Measurements from ENCODE around the gene RAB40C. TPM values are rescaled to one million over a fixed set of nuclear protein-coding genes. Genes with fewer than 3 reads are reported as not detected.
A peak's percentile ranks its signal among the peaks of the same experiment; 100 is the strongest.

RAB40C gene
- total and polyA plus RNA-seq, 9 of the 15 experiments (the other 6 are each of a cell fraction or from before 2014, with no cell fraction given): 0.17 to 23.4 (median 8.7) TPM

DNA sequence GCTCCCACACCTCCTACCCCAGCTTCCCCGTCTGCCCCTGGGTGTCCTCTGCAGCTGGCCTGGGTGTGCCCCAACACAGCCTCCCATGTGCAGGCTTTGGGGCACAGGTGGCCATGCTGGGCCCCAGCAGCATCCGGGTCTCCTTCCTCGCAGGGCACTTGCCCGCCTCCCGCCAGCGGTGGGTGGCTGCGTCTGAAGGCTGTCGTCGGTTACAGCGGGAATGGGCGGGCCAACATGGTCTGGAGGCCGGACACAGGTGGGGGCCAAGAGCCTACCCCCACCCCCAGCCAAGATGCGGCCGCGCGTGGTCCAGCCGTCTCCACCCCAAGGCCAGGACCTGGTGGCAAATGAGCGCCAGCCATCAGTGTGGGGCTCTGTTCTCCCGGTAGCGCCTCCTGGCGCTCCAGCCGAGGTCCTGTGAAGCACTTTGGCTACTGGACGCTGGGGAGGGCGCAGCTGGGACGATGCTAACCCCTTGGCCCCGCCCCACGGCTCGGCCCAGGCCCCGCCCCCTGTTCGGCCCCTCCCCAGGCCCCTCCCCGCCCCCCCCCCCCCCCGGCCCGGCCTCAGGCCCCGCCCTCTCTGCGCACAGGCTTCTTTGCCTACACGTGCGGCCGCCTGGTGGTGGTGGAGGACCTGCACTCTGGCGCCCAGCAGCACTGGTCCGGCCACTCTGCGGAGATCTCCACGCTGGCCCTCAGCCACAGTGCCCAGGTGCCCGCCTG lies 70.8 kb downstream of the RAB40C start (continued):
- TF ChIP-seq, protein P1, sequence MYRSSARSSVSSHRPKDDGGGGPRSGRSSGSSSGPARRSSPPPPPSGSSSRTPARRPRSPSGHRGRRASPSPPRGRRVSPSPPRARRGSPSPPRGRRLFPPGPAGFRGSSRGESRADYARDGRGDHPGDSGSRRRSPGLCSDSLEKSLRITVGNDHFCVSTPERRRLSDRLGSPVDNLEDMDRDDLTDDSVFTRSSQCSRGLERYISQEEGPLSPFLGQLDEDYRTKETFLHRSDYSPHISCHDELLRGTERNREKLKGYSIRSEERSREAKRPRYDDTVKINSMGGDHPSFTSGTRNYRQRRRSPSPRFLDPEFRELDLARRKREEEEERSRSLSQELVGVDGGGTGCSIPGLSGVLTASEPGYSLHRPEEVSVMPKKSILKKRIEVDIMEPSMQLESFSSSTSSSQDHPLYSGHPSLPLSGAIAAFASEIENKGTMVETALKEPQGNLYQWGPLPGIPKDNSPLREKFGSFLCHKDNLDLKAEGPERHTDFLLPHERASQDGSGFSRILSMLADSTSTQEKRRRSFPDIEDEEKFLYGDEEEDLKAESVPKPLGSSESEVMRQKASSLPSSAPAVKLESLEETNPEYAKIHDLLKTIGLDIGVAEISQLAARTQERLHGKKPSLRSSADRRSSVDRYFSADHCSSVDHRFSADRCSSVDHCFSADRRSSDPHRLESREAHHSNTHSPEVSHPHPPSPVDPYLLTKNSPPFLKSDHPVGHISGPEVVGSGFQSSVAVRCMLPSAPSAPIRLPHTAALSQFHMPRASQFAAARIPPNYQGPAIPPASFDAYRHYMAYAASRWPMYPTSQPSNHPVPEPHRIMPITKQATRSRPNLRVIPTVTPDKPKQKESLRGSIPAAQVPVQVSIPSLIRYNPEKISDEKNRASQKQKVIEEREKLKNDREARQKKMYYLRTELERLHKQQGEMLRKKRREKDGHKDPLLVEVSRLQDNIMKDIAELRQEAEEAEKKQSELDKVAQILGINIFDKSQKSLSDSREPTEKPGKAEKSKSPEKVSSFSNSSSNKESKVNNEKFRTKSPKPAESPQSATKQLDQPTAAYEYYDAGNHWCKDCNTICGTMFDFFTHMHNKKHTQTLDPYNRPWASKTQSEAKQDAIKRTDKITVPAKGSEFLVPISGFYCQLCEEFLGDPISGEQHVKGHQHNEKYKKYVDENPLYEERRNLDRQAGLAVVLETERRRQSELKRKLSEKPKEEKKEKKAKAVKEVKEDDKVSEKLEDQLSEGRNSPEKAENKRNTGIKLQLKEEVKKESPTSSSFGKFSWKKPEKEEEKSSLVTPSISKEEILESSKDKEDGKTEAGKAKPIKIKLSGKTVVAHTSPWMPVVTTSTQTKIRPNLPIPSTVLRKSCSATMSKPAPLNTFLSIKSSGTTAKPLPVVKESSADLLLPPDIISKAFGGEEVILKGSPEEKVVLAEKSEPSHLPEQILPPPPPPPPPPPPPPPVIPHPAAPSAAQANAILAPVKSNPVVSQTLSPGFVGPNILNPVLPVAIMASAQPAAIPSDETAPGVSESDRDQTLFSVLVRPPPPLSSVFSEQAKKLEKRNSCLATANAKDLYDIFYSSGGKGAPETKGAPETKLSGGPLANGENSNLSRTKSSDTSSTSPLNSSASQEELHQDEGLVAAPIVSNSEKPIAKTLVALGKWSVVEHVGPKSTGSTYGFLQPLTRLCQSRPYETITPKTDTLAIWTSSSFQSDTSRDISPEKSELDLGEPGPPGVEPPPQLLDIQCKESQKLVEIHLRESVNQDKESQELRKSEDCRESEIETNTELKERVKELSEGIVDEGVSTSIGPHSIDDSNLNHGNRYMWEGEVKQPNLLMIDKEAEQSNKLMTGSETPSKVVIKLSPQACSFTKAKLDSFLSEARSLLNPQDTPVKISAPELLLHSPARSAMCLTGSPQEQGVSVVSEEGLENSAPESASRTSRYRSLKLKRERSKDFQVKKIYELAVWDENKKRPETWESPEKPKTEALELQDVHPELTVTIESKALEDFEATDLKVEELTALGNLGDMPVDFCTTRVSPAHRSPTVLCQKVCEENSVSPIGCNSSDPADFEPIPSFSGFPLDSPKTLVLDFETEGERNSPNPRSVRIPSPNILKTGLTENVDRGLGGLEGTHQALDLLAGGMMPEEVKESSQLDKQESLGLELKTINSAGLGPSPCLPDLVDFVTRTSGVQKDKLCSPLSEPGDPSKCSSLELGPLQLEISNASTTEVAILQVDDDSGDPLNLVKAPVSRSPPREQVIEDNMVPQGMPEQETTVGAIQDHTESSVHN (IDR thresholded peaks at IDR 0.05; ENCODE audit: borderline replicate concordance in 1 of 2, low read depth in 1 of 2): no peak
- TF ChIP-seq, protein P2, sequence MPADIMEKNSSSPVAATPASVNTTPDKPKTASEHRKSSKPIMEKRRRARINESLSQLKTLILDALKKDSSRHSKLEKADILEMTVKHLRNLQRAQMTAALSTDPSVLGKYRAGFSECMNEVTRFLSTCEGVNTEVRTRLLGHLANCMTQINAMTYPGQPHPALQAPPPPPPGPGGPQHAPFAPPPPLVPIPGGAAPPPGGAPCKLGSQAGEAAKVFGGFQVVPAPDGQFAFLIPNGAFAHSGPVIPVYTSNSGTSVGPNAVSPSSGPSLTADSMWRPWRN (IDR thresholded peaks at IDR 0.05; ENCODE audit: low read depth): no peak
- no peak for TF ChIP-seq RBM39 (optimal IDR thresholded peaks at IDR 0.05; ENCODE audit: low read depth, low read length)
- TF ChIP-seq ZFP36 (IDR thresholded peaks at IDR 0.05; ENCODE audit: low read depth, low read length, partially characterized antibody): no peak
- TF ChIP-seq ZNF143 (CRISPR knock-in tag; IDR thresholded peaks at IDR 0.05): no peak
- TF ChIP-seq, protein P3, sequence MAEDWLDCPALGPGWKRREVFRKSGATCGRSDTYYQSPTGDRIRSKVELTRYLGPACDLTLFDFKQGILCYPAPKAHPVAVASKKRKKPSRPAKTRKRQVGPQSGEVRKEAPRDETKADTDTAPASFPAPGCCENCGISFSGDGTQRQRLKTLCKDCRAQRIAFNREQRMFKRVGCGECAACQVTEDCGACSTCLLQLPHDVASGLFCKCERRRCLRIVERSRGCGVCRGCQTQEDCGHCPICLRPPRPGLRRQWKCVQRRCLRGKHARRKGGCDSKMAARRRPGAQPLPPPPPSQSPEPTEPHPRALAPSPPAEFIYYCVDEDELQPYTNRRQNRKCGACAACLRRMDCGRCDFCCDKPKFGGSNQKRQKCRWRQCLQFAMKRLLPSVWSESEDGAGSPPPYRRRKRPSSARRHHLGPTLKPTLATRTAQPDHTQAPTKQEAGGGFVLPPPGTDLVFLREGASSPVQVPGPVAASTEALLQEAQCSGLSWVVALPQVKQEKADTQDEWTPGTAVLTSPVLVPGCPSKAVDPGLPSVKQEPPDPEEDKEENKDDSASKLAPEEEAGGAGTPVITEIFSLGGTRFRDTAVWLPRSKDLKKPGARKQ (CRISPR knock-in tag; IDR thresholded peaks at IDR 0.05): no peak
- no peak; the same call in 1 of the 2 replicates for TF ChIP-seq POLR2A (conservative IDR thresholded peaks at IDR 0.05)
- no peak for TF ChIP-seq KAT7 (CRISPR knock-in tag; IDR thresholded peaks at IDR 0.05; ENCODE audit: borderline replicate concordance)
- no peak for TF ChIP-seq ZNF445 (CRISPR knock-in tag; IDR thresholded peaks at IDR 0.05; ENCODE audit: low read depth)
- TF ChIP-seq MCM3 (IDR thresholded peaks at IDR 0.05): no peak
- TF ChIP-seq TGIF2 (CRISPR knock-in tag; IDR thresholded peaks at IDR 0.05): no peak
- no peak for TF ChIP-seq MAFK (IDR thresholded peaks at IDR 0.05; ENCODE audit: low read length)
- TF ChIP-seq CREB1 (IDR thresholded peaks at IDR 0.05): peak; percentile 40; the same call in 1 of the 2 replicates
- no peak; the same call in 1 of the 2 replicates for TF ChIP-seq CREB1 (CRISPR knock-in tag; IDR thresholded peaks at IDR 0.05)
- TF ChIP-seq PTBP1 (IDR thresholded peaks at IDR 0.05; ENCODE audit: low read depth, low read length): no peak
- TF ChIP-seq, protein P4, sequence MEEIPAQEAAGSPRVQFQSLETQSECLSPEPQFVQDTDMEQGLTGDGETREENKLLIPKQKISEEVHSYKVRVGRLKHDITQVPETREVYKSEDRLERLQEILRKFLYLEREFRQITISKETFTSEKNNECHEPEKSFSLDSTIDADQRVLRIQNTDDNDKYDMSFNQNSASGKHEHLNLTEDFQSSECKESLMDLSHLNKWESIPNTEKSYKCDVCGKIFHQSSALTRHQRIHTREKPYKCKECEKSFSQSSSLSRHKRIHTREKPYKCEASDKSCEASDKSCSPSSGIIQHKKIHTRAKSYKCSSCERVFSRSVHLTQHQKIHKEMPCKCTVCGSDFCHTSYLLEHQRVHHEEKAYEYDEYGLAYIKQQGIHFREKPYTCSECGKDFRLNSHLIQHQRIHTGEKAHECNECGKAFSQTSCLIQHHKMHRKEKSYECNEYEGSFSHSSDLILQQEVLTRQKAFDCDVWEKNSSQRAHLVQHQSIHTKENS (CRISPR knock-in tag; IDR thresholded peaks at IDR 0.05): no peak
- TF ChIP-seq SRF (CRISPR knock-in tag; IDR thresholded peaks at IDR 0.05): peak in 1 of 2 experiments; percentile 65; a peak in 2 of 4 replicates
